Stimulated activated CD4-positive, alpha-beta T cell treated with anti-CD3 and anti-CD28 coated beads, Interleukin-1b, Interleukin-23, amount 100 ng/mL, for 4 hours (primary cell): Measurements from ENCODE around the gene SLC25A11.
"Not testable (repeated sequence)": the region's sequence is repeated elsewhere in the genome, so short reads cannot be mapped to it uniquely, and the experiment has no call there.

ENCODE experiments used
- DNase-seq, 2 donors: peaks; one replicate each; pipeline ENCODE4 v3.0.0-alpha.2; 2020; ENCODE audit warnings: low read depth in 2 of 2

The SLC25A11 gene

DNA sequence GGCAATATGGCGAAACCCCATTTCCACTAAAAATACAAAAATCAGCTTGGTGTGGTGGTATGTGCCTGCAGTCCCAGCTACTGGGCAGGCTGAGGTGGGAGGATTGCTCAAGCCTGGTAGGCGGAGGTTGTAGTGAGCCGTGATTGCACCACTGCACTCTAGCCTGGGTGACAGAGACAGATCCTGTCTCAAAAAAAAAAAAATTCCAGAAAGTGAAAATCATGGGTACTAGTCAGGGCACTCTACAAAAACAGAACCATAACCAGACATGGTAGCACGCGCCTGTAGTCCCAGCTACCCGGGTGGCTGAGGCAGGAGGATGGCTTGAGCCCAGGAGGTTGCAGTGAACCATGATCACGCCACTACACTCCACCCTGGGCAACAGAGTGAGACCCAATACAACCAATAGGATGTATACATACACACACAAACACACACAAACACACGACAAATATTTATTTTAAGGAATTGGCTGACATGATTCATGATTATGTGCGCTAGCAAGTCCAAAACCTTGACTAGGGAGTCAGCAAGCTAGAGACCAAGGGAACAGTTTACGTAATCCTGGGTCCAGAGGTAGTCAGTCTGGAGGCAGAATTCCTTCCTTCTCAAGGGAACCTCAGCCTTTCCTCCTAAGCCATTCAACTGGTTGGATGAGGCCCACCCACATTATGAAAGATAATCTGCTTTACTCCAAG lies 19.3 kb downstream of the SLC25A11 start:
- no peak for DNase-seq

DNA sequence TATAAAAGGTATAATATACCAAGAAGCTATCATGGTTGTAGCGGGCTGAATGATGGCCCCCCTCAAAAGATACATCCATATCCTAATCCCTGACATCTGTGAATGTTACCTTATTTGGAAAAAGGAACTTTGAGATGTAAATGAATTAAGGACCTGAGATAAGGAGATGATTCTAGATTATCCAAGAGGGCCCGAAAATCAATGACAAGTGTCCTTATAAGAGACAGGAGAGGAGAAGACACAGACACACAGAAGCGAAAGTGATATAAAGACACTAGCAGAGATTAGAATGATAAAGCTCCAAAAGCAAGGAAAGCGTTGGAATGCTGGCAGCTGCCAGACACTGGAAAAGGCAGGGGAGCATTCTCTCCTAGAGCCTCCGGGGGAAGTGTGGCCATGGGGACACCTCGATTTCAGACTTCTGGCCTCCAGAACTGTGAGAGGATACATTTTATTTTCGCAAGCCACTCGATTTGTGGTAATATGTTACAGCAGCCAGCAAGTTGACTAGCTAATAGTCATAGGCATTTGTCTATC lies 20.3 kb downstream of the SLC25A11 start:
- DNase-seq = no peak

DNA sequence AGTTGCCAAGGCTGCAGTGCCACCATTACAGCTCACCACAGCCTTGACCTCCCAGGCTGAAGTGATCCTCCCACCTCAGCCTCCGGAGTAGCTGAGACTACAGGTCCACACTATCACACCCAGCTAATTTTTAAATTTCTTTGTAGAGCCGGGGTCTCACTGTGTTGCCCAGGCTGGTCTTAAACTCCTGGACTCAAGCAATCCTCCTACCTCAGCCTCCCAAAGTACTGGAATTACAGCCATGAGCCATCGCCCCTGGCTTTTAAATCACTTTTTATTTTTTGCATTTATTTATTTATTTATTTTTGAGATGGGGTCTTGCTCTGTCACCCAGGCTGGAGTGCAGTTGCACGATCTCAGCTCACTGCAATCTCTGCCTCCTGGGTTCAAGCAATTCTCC lies 25.3 kb downstream of the SLC25A11 start:
- DNase-seq = not testable (repeated sequence)

DNA sequence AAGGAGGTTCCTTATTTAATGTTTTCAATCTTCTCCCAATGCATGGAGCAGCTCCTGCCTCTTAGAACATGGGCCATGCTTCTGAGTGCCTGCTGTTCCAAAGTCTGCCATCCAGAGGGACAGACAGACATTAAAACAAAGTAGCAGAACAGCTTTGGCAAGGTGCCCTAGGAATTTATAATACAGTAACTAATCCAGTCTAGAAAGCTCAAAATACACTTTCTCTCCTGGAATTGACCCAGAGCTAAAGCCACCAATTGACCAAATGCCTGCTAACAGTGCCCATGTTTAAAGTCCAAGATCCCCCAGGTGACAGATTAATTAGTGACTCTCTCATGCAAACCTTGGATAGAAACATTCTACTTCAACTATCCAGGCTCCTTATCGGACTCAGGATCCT lies 25.9 kb downstream of the SLC25A11 start:
- no peak for DNase-seq

DNA sequence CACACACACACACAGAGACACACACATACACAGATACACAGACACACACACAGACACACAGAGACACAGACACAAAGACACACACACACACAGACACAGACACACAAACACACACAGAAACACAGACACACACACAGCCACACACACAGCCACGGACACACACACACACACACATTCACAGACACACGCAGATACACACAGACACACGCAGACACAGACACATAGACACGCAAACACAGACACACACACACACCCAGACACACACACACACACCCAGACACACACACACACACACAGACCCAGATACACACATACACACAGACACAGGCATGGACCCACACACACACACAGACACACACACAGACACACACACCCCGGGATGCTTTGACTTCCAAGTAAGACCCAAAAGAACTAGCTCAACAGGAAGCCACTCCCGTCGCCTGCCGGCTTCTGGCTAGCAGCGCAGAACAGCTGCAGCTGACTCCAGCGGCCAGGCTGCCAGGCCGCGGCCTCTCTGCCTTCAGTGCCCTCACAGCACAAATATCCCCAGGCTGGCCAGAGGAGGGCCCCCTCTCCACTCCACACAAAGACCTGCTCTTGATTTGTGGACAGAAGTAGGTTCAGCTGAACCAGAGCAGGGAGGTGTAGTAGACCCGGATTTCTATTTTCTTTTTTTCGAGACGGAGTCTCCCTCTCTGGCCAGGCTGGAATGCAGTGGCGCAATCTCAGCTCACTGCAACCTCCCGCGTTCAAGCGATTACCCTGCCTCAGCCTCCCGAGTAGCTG lies 30.9 kb downstream of the SLC25A11 start:
- peak; percentile 50 to 57 for DNase-seq

DNA sequence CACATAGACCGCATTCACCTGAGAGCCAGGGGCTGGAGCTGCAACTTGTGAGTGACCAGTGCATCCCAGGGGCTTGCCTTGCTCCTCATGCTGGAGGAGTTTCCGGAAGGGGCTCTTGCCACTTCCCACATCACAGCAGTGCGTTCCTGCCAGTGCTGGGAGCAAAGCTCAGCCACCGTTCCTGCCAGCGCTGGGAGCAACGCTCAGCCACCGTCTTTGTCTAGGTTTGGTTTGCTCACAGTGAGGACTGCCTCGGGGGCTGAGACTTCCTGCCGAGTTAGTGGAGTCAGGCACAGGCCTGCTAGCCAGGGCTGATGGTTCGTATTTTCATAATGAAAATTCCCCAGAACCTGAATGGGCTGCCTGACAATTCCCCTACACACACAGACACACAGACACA lies 31.5 kb downstream of the SLC25A11 start:
- no peak for DNase-seq

DNA sequence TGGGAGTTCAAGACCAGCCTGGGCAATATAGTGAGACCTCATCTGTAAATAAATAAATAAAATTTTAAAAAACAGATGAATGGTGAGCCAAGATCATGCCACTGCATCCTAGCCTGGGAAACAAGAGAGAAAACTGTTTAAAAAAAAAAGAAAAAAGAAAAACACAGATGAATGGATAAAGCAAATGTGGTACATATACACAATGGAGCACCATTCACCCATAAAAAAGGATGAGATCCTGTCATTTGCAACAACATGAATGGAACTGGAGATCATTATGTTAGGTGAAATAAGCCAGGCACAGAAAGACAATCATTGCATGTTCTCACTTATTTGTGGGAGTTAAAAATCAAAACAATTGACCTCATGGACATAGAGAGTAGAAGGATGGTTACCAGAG lies 33.2 kb downstream of the SLC25A11 start:
- not testable (repeated sequence) for DNase-seq

DNA sequence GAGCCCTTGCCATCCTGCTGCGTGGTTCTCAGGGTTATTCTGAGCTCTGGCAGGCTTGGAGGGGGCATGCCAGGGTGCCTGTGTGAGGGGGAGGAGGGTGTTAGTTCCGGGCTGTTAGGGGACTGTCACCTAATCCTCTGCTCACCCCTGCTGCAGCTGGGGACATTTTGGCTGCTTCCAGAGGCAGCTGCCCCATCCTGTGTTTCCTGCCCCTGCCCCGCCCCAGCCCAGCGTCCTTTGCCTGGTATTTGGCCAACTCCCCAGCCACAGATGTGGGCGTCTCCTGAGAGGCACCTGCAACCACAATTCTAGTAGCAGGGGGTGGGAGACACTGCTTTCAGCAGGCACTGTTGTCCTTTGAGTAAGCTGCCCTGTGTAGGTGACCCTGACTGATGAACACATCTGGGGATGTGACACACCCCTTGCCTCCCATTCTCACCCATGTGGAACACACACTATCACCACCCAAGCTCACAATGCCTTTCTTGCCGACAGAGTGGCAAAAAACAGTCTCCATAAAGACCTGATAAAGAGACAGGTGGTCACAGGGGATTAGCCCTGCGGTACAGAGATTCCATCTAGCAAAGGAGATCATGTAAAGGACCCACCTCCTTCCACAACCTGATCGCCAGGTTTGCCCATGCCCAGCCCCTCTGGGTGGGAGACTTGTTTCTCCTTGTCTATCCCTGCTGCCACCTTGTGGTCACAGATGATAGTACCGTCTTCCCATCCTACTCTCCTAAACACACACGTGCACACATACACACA lies 36.6 kb downstream of the SLC25A11 start, which contains the start of gene CHRNE:
Gene CHRNE, minus strand, starts transcription at position 48 of the 768 bp plus-strand sequence. Its CDS starts 35 bp downstream, at position 13.
- peak; percentile 45 to 68 for DNase-seq

DNA sequence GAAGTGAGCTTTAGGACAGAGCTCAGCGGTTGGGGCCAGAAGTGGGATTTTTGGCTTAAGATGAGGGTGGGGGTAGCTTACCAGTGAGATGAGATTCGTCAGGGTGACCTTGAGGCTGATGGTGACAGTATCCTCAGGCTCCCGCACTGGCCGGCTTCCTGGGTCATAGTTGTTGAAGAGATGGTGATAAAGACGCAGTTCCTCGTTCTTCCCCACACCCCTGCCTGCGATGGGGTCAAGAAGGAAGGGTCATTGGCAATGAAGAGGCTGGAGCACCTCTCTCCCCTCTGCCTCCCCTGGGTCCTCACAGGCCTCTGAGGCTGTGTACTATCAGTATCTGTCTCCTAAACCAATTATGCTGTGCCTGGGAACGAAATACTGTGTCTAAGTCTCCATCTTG lies 37.3 kb downstream of the SLC25A11 start:
- DNase-seq = no peak

DNA sequence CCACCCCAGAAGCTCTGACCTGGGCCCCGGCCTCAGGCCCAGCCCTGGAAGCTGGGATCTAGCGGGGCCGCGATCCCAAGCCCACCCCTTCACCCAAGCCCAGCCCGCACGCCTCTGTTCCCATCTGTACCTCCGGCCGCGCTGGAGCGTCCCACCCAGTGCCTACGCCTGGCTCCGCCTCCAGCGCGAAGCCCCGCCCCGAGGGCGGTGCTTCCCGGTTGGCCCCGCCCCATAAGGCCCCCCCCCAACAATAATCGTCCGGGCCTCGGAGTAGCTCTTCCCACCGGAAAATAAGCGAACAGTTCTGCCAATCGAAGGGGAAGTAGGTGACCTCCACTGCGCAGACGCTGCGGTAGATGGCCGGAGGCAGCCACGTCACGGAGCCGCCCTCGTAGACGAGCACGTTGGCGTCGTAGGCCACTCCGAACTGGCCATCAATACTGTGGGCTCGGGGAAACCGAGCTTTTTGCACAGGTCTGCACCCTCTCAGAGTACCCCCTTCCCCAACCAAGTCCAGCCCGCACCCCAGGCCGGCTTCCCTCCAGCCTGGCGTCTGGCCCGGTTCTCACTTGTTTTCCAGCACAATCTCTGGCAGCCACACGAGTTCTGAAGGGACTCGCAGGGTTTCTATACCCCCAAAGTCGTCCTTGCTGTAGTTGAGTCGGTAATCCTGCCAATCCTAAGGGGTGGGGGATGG lies 38.0 kb downstream of the SLC25A11 start:
- DNase-seq = no peak

DNA sequence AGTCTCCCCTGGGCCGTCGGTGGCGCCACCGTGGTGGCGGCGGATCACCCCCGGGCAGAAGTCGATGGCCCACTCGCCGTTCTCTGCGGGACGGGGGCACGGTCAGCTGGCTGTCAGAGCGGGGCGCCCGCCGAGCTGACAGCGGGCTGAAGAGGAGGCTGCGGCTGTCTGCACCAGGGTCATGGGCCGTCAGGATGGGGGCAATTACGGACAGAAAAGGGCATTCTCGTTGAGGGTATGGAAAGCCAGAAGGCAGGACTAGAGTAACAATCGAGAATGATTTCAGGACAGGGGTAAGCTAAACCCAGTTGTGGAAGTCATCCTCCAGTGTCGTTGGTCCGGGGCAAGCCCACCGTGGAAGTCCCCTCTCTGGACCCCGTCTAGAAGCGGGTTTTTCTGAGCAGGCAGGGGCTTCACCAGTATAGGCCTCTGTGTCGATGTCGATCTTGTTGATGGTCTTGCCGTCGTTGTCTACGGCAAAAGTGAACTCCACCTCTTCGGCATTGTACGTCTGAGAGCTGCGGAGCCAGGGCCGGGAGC lies 38.7 kb downstream of the SLC25A11 start:
- DNase-seq = no peak

DNA sequence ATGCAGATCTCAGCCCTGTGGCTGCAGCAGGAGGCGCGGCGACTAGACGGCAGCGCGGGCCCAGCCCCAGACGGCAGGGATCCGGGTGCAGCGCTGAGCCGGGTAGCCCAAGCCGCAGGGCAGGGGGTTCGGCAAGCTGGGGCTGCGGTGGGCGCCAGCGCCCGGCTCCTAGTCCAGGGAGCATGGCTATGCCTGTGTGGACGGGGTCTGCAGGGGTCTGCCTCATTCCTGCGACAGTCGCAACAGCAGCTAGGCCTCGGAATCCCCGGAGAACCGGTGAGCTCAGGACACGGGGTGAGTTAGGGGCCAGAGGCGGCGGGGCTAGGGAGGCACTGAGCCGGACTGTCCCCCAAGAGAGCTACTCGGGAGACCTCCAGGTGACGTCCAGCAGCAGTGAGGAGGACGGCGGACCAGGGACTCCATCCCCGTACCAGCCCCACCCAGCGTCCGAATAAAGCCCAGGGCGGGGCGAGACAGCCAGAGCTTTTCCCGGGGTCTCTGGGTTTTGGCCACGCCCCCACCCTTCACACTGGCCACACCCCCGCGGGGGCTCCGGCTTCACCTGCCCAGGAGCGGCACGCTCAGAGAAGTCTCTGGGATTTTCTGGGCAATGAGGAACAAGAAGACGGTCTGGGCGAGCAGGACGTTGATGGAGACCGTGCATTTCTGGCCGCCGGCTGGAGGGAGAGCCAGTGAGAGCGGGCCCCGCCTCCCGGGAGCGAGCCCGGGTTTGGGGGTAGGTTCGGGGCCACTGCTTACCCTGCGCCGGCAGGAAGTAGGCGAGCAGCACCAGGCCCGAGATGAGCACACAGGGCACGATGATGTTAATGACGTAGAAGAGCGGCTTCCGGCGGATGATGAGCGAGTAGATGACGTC lies 39.4 kb downstream of the SLC25A11 start:
- DNase-seq = peak in 1 of 2 donors; percentile 34

DNA sequence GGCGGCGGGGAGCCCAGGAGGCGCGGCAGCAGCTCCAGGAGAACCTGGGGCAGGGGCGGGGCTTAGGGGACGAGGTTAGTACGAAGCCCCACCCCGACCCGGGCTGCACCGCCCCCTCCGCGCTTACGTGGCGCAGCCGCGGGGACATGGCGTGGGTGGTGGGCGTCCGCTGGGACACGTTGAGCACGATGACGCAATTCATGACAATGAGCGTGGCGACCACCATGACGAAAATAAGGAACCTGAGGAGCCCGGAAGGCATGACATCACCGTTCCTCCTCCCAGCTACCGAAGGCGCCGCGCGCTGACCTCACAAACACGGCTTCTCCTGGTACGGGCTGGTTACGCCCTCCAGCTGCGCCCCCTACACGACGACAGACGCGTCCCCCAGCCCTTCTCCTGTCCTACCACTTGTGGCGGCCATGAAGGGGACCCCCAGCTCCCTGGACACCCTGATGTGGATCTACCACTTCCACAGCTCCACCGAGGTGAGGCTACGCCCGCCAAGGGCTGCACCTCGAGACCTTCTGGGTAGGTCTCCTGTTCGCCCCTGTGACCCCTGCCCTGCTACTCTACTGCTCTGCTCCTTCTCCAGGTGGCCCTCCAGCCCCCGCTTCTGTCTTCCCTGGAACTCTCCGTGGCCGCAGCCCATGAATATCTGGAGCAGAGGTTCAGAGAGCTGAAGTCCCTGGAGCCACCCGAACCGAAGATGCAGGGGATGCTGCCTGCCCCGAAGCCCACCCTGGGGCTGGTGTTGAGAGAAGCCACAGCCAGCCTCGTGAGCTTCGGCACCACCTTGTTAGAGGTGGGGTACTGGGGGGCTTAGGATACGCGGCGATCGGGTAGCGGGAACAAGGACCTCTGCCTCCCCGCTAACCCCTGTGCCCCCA lies 40.3 kb downstream of the SLC25A11 start, which contains the start of gene C17orf107:
Gene C17orf107, plus strand, starts transcription at position 196 of the 890 bp plus-strand sequence. Its CDS starts 227 bp downstream, at position 423.
- peak; percentile 96 to 97 for DNase-seq

DNA sequence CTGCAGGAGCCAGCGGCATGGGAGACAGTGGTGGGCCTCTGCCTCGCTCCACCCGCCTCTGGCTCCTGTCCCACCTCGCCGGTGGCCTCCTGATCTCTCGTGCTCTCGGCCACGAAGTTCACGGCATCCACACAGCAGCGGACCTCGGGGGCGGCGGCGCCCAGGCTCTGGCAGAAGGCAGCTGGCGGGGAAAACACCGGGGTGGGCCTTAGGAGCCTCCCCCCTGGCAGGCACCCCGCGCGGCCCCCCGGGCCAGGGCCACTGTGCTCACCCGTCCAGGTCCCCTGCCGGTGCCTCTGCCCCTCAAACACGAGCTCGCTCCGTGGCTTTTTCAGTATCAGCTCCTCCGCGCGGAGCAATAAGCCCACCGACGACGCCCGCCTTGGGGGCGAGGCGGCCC lies 40.9 kb downstream of the SLC25A11 start:
- DNase-seq = no peak

DNA sequence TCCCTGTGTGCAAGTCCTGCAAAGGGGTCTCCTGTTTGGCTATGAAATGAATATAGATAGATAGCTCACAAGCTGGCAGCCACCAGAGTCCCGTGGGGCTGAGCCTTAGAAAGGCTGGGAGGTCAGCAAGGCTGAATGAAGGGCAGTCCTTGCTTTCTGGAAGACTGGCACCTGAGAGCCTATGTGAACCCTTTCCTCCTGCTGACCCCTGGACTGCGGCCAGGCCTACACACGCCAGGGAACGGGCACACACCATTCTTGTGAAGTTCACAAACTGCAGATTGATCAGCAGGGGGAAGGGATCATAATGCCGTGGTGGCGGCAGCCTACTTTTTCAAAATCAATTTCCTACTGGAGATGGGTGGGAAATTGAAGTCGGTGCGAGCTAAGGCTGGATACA lies 41.5 kb downstream of the SLC25A11 start:
- no peak for DNase-seq

DNA sequence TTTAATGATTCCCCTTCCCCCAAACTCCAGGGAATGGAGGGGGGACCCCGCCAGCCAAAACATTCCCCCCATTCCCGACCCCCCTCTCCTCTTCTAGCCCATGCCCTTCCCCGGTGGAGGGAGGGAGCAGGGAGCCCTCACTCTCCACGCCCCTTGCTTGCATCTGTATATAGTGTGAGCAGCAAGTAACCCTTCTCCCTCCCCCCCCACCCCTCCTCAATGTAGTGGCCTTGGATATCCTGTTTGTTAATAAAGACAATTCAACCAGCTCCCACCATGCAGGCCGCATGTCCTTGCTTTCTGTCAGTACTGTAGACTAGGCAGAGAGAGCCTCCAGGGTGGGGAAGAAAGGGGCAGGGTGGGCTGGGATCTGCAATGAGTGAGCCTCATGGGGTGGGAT lies 42.1 kb downstream of the SLC25A11 start:
- no peak for DNase-seq

DNA sequence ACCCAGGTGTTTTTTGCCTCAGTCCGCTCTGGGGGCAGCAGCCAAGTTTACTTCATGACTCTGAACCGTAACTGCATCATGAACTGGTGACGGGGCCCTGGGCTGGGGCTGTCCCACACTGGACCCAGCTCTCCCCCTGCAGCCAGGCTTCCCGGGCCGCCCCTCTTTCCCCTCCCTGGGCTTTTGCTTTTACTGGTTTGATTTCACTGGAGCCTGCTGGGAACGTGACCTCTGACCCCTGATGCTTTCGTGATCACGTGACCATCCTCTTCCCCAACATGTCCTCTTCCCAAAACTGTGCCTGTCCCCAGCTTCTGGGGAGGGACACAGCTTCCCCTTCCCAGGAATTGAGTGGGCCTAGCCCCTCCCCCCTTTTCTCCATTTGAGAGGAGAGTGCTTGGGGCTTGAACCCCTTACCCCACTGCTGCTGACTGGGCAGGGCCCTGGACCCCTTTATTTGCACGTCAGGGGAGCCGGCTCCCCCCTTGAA lies 42.6 kb downstream of the SLC25A11 start:
- no peak for DNase-seq

DNA sequence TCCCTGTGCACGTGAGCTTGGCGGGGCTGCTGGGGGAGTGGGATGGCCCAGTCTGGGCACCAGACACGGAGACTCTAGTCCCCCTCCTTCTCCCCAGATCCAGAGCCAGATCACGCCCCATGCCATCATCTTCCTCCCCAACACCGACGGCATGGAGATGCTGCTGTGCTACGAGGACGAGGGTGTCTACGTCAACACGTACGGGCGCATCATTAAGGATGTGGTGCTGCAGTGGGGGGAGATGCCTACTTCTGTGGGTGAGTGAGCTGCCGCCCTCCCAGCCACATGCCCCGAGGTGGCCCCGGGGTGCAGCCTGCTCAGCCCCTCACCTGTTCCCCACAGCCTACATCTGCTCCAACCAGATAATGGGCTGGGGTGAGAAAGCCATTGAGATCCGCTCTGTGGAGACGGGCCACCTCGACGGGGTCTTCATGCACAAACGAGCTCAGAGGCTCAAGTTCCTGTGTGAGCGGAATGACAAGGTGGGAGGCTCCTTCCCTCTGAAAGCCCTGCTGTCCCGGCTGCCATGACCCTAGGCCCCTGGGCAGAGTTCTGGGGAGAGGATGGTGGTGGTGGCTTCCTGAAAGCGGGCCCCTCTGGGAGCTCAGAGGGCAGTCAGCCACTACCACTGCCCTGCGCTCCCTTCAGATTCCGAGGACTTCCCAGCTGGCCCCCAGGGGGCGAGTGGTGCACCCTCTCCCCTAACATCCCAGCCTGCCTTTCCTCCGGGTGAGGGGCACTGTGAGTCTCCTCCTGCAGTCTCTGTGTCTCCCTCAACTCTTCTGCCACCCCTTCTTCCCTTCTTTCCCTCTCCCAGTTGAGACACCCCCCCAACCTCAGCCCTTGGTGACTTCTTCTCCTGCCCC lies 43.3 kb downstream of the SLC25A11 start:
- DNase-seq = no peak
